ENCODE data around the gene ZBTB7C. TPM values are rescaled to one million over a fixed set of nuclear protein-coding genes. Genes with fewer than 3 reads are reported as not detected.

The ZBTB7C gene
- total RNA-seq, 1 experiment from 2014 or later, result 0.18 TPM

GRCh38 chr18:48164116-48164515 is 245.1 kb downstream of the ZBTB7C start:
- no peak for TF ChIP-seq CTCF (IDR thresholded peaks at IDR 0.05; ENCODE audit: insufficient read depth in 1 of 2, low read depth in 1 of 2, low read length in 1 of 2, severe bottlenecking in 1 of 2, unreplicated experiment in 1 of 2)
- H3K36me3 ChIP-seq (ENCODE audit: control insufficient read depth, insufficient read depth, low read length), result no peaks in the 10 kb centered on the region
- POLR2A ChIA-PET, result no interaction called here
- intact Hi-C loops (cut with micrococcal nuclease; ENCODE audit: unreplicated experiment), result no loop called here
- no TSS peak for BruUV-seq (replicated peaks)
- Mint-ChIP-seq H3K27ac (ENCODE audit: unreplicated experiment) (no peak overlapping the region), H3K36me3 (ENCODE audit: insufficient read depth, unreplicated experiment) (no peaks in the 10 kb centered on the region), H3K4me1 (ENCODE audit: low read depth, unreplicated experiment) (no peaks in the 10 kb centered on the region), H3K9me3 (ENCODE audit: unreplicated experiment) (no peaks in the 10 kb centered on the region), H3K4me3 (ENCODE audit: unreplicated experiment) (no peak overlapping the region), H3K27me3 (ENCODE audit: insufficient read depth, unreplicated experiment) (no peaks in the 10 kb centered on the region)
- no peaks in the 10 kb centered on the region for H3K9me3 ChIP-seq
- DNase-seq, result no peak
- CTCF ChIA-PET, result no interaction called here
- no peaks in the 10 kb centered on the region for H3K4me1 ChIP-seq
- no peak overlapping the region for H3K4me3 ChIP-seq (ENCODE audit: low read depth, low read length)
- H3K27me3 ChIP-seq (replicated peaks; ENCODE audit: control insufficient read depth, insufficient read depth, low read length), result no peaks in the 10 kb centered on the region

DNA sequence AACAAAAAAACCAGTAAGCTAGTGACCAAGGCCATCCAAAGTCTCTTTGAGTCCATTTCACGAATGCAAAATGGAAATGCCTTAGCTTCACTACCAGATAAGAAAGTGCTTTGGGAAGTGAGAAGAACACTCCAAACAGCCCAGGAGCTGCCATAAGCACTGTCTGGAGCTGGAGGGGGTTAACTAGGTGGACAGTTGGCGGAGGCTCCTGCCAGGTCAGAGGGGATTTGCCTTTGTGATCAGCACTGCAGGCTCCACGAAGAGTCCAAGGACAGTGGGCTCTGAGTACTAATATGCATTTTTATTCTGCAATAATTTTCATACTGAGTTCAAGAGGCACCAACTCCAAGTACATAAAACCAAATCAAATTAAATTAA is 245.5 kb downstream of the ZBTB7C start:
- no peaks in the 10 kb centered on the region for H3K36me3 ChIP-seq (ENCODE audit: control insufficient read depth, insufficient read depth, low read length)
- H3K9me3 ChIP-seq, result no peaks in the 10 kb centered on the region
- DNase-seq, result no peak
- Mint-ChIP-seq H3K4me3 (ENCODE audit: unreplicated experiment) (no peak overlapping the region), H3K4me1 (ENCODE audit: low read depth, unreplicated experiment) (no peaks in the 10 kb centered on the region), H3K9me3 (ENCODE audit: unreplicated experiment) (no peaks in the 10 kb centered on the region), H3K36me3 (ENCODE audit: insufficient read depth, unreplicated experiment) (no peaks in the 10 kb centered on the region), H3K27ac (ENCODE audit: unreplicated experiment) (no peak overlapping the region), H3K27me3 (ENCODE audit: insufficient read depth, unreplicated experiment) (no peaks in the 10 kb centered on the region)
- ChIA-PET POLR2A (no interaction called here), CTCF (no interaction called here)
- H3K4me3 ChIP-seq (ENCODE audit: low read depth, low read length), result no peak overlapping the region
- no peaks in the 10 kb centered on the region for H3K27me3 ChIP-seq (replicated peaks; ENCODE audit: control insufficient read depth, insufficient read depth, low read length)
- BruUV-seq (replicated peaks), result no TSS peak
- no peaks in the 10 kb centered on the region for H3K4me1 ChIP-seq
- intact Hi-C loops (cut with micrococcal nuclease; ENCODE audit: unreplicated experiment), result no loop called here
- TF ChIP-seq CTCF (IDR thresholded peaks at IDR 0.05; ENCODE audit: insufficient read depth in 1 of 2, low read depth in 1 of 2, low read length in 1 of 2, severe bottlenecking in 1 of 2, unreplicated experiment in 1 of 2), result no peak

- CTCF ChIA-PET, result no interaction called here
- Mint-ChIP-seq H3K9me3 (ENCODE audit: unreplicated experiment) (no peaks in the 10 kb centered on the region), H3K27ac (ENCODE audit: unreplicated experiment) (no peak overlapping the region), H3K4me1 (ENCODE audit: low read depth, unreplicated experiment) (no peaks in the 10 kb centered on the region), H3K36me3 (ENCODE audit: insufficient read depth, unreplicated experiment) (no peaks in the 10 kb centered on the region), H3K4me3 (ENCODE audit: unreplicated experiment) (no peak overlapping the region), H3K27me3 (ENCODE audit: insufficient read depth, unreplicated experiment) (no peaks in the 10 kb centered on the region)
- DNase-seq, result no peak
- TF ChIP-seq CTCF (IDR thresholded peaks at IDR 0.05; ENCODE audit: insufficient read depth in 1 of 2, low read depth in 1 of 2, low read length in 1 of 2, severe bottlenecking in 1 of 2, unreplicated experiment in 1 of 2), result no peak
- POLR2A ChIA-PET, result no interaction called here
- Histone ChIP-seq H3K9me3 (no peaks in the 10 kb centered on the region), H3K36me3 (ENCODE audit: control insufficient read depth, insufficient read depth, low read length) (no peaks in the 10 kb centered on the region), H3K4me1 (no peaks in the 10 kb centered on the region), H3K4me3 (ENCODE audit: low read depth, low read length) (no peak overlapping the region), H3K27me3 (replicated peaks; ENCODE audit: control insufficient read depth, insufficient read depth, low read length) (no peaks in the 10 kb centered on the region)
- no TSS peak for BruUV-seq (replicated peaks)
- intact Hi-C loops (cut with micrococcal nuclease; ENCODE audit: unreplicated experiment), result no loop called here
These were observed 246.0 kb downstream of the ZBTB7C start for GRCh38 chr18:48162956-48163737.
